RPMI8226 (cell line): ENCODE data around the gene ELF3.
"Not testable (repeated sequence)": the region's sequence is repeated elsewhere in the genome, so short reads cannot be mapped to it uniquely, and the experiment has no call there.

Source experiments
- DNase-seq: peaks from one replicate; pipeline ENCODE4 v3.0.0-alpha.2; 2015

Gene ELF3

DNA sequence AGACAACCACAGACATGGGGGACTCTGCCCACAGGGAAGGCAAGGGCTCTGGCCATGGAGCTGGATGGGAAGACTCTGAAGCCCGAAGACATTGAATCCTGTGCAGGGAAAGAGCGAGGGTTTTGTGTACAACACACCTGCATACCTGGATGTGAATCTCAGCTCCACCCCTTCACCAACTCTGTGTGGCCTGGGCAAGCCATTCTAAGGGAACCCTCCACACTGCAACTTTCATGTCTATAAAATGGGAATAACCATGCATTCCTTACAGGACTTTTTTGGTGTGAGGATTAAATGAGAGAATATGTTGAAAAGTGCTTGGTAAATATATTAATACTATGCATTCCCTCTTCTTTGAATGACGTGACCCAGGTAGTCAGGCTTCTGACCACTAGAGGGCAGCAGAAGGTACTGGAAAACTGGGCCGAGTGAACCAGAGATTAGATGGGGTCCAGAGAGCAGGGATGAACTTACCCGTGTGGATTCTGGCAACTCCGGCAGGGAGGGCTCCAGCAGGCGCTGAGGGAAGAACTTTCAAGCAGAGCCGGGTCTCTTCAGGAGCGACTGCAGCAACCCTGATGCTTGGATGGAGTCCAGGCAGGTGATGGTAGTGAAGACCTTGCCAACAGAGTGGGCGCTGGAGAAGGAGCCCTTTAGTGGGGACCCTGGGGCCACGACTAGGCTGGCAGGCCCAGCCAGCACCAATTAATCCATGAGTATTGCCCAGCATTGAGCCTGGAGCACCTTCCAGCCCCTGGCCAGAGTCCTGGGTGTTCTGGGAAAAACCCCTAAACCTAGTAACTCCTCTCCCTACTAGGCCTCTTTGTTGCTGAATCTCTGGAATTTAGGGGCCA is 834 bp upstream of the ELF3 start:
- peak; percentile 80 for DNase-seq

DNA sequence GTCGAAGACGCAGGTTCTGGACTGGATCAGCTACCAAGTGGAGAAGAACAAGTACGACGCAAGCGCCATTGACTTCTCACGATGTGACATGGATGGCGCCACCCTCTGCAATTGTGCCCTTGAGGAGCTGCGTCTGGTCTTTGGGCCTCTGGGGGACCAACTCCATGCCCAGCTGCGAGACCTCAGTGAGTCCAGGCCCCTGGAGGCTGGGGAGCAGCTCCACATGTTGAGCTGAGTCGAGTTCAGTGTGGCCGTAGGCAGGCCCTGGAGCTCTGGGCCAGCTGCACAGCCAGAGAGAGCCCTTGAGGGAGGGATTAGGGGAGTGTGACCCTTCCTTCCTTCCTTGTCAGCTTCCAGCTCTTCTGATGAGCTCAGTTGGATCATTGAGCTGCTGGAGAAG is 1.6 kb downstream of the ELF3 start:
- DNase-seq, result no peak

DNA sequence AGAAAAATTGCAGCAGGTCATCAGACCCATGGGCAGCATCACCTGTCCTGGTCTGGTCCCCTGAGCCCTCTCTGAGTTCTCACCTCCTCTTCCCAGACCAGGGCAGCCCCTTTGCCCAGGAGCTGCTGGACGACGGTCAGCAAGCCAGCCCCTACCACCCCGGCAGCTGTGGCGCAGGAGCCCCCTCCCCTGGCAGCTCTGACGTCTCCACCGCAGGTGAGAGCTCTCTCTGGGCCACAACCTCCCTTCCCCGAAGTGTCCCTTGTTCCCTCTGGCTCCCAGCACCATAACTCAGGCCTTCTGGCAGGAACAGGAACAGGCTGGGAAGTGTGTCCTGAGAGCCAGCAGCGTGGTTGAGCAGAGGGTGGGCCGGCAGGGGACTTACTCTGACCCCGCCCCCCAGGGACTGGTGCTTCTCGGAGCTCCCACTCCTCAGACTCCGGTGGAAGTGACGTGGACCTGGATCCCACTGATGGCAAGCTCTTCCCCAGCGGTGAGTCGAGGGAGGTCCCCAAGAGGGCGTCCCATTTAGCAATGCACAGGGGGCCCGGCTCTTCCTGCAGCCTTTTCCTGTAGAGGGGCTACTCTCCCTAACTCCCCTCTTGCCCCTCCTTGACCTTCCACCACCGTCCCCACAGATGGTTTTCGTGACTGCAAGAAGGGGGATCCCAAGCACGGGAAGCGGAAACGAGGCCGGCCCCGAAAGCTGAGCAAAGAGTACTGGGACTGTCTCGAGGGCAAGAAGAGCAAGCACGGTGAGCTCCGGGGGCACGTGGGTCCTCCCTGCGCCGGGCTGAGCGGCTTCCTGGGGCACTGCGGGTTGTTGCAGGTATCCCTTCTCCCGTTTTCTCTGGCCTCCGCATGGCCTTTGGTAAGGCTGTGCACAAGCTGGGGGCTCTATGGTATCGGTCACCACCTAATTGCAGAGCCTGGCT is 2.4 kb downstream of the ELF3 start:
- no peak for DNase-seq

DNA sequence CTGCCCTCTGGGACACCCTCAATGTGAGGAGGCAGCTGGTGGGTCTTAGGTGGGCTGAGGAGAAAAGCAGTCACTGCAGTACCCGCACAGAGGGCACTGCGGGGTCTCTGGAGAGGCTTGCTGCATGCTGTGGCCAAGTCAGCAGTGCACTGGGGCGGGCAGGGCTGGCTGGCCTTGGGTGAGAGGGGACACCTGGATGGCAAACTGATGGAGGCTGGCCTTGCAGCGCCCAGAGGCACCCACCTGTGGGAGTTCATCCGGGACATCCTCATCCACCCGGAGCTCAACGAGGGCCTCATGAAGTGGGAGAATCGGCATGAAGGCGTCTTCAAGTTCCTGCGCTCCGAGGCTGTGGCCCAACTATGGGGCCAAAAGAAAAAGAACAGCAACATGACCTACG is 3.2 kb downstream of the ELF3 start:
- DNase-seq, result no peak

DNA sequence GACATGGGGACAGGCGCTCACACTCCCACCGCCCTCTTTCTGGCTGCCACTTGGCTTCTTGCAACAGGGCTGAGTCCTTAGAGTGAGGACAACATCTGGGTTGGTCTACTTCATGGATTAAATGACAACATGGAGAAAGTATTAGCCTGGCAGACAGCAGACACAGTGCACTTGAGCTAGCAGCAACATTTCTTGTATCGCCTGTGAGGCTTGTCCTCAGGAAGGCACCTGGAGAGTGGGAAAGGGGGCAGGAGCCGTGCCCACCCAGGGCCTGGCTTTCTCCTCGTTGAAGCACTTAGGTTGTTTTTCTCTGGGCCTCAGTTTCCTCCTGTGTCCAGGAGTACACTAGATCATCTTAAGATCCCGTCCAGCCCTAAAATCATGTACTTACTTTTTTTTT is 3.7 kb downstream of the ELF3 start:
- no peak for DNase-seq

DNA sequence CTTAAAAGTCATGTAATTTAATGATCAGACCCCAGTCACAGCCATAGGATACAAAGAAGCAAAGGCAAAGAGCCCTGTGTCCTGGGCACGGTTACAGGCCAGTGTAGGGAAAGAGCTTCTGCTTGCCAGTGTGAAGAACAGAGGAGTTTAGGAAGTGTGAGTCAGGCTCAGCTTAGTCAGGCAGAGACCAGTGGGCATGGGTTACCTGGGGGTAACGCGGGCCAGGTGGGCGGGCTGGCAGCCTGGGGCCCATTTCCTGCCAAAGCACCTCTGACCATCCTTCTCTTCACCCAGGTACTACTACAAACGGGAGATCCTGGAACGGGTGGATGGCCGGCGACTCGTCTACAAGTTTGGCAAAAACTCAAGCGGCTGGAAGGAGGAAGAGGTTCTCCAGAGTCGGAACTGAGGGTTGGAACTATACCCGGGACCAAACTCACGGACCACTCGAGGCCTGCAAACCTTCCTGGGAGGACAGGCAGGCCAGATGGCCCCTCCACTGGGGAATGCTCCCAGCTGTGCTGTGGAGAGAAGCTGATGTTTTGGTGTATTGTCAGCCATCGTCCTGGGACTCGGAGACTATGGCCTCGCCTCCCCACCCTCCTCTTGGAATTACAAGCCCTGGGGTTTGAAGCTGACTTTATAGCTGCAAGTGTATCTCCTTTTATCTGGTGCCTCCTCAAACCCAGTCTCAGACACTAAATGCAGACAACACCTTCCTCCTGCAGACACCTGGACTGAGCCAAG is 4.7 kb downstream of the ELF3 start:
- no peak for DNase-seq

DNA sequence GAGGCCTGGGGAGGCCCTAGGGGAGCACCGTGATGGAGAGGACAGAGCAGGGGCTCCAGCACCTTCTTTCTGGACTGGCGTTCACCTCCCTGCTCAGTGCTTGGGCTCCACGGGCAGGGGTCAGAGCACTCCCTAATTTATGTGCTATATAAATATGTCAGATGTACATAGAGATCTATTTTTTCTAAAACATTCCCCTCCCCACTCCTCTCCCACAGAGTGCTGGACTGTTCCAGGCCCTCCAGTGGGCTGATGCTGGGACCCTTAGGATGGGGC is 5.2 kb downstream of the ELF3 start:
- DNase-seq, result no peak

DNA sequence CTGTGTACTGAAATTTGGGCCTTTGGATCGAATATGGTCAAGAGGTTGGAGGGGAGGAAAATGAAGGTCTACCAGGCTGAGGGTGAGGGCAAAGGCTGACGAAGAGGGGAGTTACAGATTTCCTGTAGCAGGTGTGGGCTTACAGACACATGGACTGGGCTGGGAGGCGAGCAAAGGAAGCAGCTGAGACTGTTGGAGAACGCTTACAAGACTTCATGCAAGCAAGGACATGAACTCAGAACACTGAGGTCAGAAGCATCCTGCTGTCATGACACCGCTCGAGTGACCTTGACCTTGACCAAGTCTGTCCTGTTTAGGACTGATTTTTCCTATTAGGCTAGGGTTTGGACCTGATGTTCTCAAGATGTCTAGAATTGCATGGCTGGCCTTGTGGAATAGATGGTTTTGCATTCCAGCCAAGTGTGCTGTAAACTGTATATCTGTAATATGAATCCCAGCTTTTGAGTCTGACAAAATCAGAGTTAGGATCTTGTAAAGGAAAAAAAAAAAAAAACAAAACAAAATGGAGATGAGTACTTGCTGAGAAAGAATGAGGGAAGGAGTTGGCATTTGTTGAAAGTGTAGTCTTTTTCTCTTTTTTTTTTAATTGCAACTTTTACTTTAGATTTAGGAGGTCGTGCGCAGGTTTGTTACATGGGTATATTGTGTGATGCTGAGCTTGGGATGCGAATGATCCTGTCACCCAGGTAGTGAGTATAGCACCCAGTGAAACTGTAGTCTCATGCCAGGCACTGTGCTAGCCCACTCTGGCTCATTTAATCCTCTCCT is 5.8 kb downstream of the ELF3 start:
- no peak for DNase-seq

DNA sequence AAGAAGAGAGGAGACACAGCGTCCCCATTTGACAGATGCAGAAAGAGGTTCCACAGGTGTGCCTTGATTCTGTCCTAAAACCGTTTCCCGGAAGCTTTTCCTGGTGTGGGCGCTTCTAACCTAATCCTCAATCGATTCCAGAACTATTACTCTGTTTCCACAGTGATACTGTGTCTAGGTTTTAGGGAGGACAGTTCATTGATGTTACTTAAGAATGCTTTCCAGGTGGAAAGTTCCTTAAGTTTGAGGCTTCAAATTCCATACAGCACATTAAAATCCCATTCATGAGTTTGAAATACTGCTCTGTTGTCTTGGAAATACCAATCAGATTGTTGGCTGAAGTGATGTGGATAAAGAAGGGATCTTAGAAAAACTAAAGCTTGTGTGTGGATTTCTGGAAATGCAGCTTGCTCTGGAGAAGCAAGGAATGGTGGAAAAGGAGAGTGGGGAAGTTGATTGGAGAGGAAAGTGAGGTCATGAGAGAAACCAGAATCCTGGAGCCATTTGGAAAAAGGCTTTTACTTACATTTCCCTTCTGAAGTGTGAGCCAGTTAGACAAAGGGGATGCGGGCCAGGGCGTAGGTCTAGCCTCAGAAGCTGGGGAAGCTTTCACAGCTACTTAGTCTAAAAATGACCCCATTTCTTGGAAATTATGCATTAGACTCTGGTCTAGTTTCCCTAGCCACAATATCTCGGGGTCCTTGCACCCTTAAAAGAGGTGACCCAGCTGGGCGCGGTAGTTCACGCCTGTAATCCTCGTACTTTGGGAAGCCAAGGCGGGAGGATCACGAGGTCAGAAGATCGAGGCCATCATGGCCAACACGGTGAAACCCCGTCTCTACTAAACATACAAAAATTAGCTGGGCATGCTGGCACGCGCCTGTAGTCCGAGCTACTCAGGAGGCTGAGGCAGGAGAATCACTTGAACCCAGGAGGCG is 6.7 kb downstream of the ELF3 start:
- no peak for DNase-seq

DNA sequence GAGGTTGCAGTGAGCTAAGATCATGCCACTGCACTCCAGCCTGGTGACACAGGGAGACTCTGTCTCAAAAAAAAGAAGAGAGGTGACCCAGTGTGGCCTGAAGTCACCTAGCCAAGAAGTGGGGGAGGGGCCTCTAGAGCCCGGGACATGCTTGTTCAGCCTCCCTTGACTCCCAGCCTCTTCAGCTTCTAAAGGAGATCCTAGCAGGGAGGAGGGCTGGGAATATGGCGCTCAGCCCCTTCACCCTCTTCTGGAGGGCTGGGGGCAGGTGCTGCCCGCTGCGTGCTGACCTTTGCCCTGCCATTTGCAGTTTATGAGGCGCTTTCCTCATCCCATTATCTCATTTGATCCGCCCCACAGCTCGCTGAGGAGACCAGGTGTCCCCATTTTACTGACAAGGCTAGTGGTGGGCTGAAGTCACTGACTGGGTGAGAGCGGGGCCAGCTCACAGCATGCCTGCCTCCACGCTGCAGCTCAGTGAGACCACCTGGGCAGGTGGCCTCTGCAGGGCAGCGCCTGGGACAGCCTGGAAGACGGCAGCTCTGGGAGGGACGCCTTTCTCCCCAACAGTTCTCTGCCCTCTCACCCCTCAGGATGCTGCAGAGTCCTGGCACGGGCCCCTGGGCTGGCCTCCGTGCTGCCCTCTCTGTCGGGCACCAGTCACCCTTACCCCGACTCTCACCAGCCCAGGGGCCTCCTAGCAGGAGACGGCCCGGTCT is 7.5 kb downstream of the ELF3 start:
- DNase-seq, result peak; percentile 31

DNA sequence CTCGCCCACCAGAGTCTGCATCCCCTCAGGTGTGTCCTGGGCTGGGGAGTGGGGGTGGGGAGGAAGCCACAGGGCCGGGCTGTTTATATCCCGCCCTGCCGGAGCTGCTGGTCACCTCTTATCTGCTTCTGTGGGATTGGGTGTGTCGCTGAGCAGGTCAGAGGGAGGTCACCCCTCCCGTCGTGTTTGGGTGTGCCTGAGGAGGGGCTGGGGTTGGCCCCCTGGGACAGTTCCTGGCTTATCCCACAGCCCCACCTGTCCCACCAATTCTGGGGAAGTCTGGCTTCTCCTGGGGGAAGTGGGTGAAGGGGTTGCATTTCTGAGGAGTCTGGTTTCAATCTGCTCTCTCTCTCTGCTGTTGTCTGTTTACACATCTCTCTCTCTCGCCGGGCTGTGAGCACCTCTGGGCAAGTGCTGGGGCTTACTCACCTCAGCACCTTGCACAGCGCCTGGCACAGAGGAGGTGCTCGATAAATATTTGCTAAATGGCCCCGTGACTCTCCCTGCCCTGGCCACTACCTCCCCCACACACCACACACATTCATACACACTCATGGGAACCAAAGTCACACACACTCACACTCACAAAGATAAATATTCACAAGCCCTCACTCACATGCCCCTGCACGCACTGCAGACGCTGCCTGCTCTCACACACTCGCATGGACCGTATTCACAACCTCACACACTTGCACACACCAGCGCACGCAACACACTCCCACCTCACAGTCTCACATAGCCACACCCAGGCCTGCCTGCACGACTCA is 8.3 kb downstream of the ELF3 start:
- DNase-seq, result peak; percentile 64

DNA sequence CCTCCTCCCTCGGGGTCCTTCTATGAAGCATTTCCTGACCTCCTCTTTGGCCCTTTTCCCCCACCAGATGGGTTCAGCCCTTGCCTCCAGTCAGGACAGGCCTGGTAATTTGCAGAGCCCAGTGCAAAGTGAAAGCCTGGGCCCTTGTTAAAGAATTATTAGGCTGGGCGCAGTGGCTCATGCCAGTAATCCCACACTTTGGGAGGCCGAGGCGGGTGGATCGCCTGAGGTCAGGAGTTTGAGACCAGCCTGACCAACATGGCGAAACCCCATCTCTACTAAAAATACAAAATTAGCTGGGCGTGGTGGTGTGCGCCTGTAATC is 8.8 kb downstream of the ELF3 start:
- DNase-seq, result not testable (repeated sequence)

DNA sequence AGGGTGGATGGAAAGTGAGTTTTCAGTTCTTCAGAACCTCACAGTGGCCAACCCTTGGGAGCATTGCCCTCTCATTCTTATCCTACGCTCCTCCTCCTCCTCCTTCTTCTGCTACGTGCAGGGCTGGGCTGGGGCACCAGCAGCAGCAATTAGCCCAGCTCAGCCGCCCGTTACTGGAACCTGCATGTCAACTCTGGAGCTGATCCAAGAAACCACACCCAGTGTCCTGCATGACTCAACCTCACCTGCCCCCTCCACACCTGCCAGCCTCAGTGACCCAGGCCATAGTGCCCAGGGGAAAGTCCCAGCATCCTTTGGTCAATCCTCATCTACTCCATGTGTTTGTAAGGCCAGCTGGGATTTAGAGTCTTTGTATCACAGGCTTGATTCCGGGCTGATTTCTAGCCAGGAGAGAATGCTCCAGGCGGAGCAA is 12.6 kb downstream of the ELF3 start:
- peak; percentile 91 for DNase-seq

DNA sequence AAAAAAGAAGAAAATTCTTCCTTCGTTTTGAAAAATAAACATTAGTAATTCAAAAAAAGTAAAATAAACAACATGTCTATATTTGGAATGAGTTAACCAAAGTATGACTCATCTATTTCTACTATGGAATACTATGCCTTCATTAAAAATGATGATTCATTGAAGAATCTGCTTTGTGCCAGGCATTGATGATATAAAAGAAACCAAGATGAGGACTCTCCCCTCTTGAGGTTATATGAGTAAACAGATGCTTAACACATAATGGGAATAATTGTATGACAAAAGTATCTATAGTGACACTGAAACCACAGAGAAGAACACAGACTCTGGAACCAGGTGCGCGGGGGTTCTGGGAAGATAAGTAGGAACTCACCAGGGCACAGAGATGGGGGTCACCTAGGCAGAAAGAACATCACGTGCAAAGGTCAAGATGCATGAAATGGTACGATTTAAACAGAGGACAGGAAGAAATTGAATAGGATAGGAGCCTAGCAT is 18.8 kb downstream of the ELF3 start:
- DNase-seq, result no peak

DNA sequence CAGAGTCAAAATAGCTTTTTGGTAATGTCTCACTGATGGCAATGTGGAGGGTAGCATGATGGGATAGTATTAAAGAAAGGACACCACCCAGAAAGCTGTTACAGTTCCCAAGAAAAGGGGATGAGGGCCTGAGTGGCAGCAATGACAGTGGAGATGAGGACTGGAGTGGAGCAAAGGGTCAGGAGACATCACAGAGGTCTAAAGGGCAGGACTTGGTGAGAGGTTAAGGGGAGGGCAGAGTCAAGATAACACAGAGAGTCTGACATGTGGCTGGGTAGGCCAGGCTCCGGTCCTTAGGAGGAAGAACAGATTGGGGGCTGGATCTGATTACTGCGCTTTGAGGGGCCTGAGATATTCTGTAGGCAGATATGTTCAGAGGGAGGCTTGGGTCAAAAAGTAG is 19.3 kb downstream of the ELF3 start:
- no peak for DNase-seq

DNA sequence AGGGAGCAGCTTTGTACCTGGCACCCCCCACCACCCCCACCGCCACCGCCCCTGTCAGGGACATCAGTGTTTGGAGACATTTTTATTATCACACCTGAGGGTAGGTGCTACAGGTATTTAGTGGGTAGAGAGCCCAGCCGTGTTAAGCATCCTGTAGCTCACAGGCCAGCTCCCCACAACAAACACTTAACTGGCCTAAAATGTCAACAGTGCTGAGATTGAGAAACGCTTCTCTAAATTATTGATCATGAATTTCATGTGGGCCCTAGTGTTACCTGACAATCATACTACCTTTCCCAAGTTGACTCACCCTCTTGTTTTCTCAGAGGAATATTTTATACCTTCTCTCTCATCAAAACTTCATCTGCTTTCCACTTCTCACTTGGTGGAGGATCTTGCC is 21.4 kb downstream of the ELF3 start:
- no peak for DNase-seq

DNA sequence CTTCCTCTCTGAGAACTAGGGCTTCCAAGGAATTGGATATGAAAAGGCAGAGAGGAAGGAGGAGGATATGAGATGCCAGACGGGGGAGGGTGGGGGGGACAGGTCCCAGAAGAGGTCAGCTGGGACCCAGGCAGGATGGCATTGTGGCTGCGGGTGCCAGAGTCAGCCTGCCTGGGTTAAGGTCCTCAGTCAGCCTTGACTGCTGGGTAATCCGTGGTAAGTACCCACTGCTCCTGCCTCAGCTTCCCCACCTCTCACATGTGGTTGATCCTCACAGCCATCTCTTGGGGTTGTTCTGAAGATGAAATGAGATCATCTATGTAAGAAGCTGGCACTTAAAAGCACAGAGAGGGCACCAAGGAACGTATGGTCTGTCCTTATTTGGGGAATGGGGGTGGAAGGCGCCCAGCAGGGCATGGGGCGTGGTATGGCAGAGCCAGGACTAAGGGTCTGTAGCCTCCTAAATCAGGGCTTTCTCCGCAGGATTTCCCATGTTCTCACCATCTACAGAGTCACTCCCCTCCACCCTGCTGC is 23.8 kb downstream of the ELF3 start:
- DNase-seq, result no peak

DNA sequence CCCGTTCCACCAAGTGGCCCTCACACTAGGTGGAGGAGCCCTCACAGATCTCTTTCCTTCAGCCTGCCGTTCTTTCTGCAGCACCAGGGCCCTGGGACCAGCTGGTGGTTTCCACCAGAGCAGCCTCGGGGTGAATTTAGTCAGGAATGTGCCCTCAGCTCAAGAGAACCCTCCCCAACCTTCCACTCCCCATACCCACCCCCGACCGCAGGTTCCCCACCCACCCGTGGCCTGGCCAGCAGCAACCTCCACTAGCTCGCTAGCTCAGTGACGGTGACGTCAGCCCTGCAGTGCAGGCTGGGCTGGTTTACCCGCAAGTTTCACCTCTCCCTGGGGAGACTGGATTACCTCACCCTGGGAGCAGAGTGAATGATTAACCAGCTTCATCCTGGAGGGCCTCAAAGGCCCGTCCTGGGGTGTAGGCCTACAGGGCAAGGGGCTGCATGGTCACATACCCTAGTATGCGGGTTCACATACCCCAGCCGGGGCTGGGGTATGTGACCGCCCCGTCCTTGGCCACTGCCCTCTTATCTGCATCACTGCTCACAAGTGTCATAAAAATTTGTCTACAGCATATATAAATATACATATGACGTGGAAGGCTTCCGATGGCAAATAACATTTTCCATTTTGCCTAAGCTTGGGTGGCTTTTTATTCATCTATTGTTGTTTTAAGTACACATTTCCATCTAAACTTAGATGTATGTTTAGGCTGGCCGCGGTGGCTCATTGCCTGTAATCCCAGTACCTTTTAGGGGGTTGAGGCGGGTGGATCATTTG is 24.5 kb downstream of the ELF3 start:
- DNase-seq, result peak; percentile 68
